Spleen (tissue), 11 donors: ENCODE data around the gene SLC25A44. TPM values are rescaled to one million over a fixed set of nuclear protein-coding genes. Genes with fewer than 3 reads are reported as not detected.
A peak's percentile ranks its signal among the peaks of the same experiment; 100 is the strongest.

Experiments used
- DNase-seq: peaks from one replicate; pipeline ENCODE4 v3.0.0-alpha.2; 2020
- H3K27ac ChIP-seq, 8 donors: fragments of 200-600 bp; sonication (generic) in 7 of 8; 1 replicate in 4 of 8; 2 replicates in 4 of 8; pipeline versions ENCODE4 v1.5.0 to v1.8.0; 2016 to 2021; ENCODE audit warnings: inconsistent platforms in 4 of 8, mild to moderate bottlenecking in 4 of 8, moderate library complexity in 1 of 8
- H3K27me3 ChIP-seq, 7 donors: fragments of 200-600 bp; sonication (generic) in 6 of 7; replicated peaks in 1 of 7; 1 replicate in 4 of 7; 2 replicates in 3 of 7; pipeline versions ENCODE4 v1.5.0 to v1.8.0; 2016 to 2021; ENCODE audit warnings: inconsistent platforms in 3 of 7, mild to moderate bottlenecking in 1 of 7
- H3K36me3 ChIP-seq, 6 donors: fragments of 200-600 bp; sonication (generic) in 5 of 6; 1 replicate in 4 of 6; 2 replicates in 2 of 6; pipeline versions ENCODE4 v1.5.0 to v1.8.0; 2016 to 2021; ENCODE audit warnings: inconsistent platforms in 2 of 6
- H3K4me1 ChIP-seq, 6 donors: fragments of 200-600 bp; sonication (generic) in 5 of 6; 1 replicate in 3 of 6; 2 replicates in 3 of 6; pipeline versions ENCODE4 v1.5.0 to v1.8.0; 2016 to 2021; ENCODE audit warnings: inconsistent platforms in 3 of 6
- H3K4me3 ChIP-seq, 8 donors: fragments of 200-600 bp; sonication (generic) in 7 of 8; 1 replicate in 4 of 8; 2 replicates in 4 of 8; pipeline versions ENCODE4 v1.5.0 to v1.8.0; 2016 to 2021; ENCODE audit warnings: inconsistent platforms in 4 of 8, mild to moderate bottlenecking in 4 of 8, moderate library complexity in 2 of 8
- H3K9me3 ChIP-seq, 8 donors: fragments of 200-600 bp; sonication (generic) in 7 of 8; 1 replicate in 4 of 8; 2 replicates in 4 of 8; pipeline versions ENCODE4 v1.5.0 to v1.8.0; 2016 to 2021; ENCODE audit warnings: inconsistent platforms in 4 of 8
- POLR2A ChIP-seq, 3 donors: fragments of 450-650 bp; IDR thresholded peaks; one replicate each; pipeline ENCODE4 v1.5.1; 2017; ENCODE audit warnings: antibody characterized with exemption in 3 of 3, mild to moderate bottlenecking in 1 of 3
- POLR2AphosphoS5 ChIP-seq, 3 donors: sonication (generic); formaldehyde crosslinking; IDR thresholded peaks; one replicate each; pipeline ENCODE4 v1.5.1; 2017; ENCODE audit warnings: antibody characterized with exemption in 3 of 3
- WGBS, 5 donors: extraction: QIAGEN DNeasy Blood & Tissue Kit in 3 of 5; methylation state at CpG; one replicate each; pipeline versions ENCODE4 v1.1.5 to v1.1.7; 2013 to 2018; 5-methylcytosine and 5-hydroxymethylcytosine counted together
- intact Hi-C: fragments of 100-400 bp; cut with DNase I; formaldehyde crosslinking; loops from one replicate; pipeline ENCODE4 v1.15.0; 2023; ENCODE audit warnings: low total_unique reads
- polyA plus RNA-seq, 3 donors: library from polyadenylated mRNA; stranded (reverse); fragments of 200-250 nt; gene quantifications; one replicate each; pipeline ENCODE4 v1.2.1, GENCODE V29; 2013
- total RNA-seq, 7 donors: library from RNA; depleted of rRNA in 3 of 7; stranded (reverse); fragments of >200 nt in 3 of 7; fragmentation: NEBNext Ultra II Directional in 4 of 7; extraction: Animal tissue kit (Norgen Biotek cat#: 25700) in 4 of 7; gene quantifications; one replicate each; pipeline versions ENCODE4 v1.1.0 to v1.2.1, GENCODE V29; 2016 to 2021
- TF ChIP-seq, protein P1 (sequence below), 11 experiments: fragments of 200-600 bp in 7 of 11; fragments of 450-650 bp in 4 of 11; sonication (generic) in 4 of 11; IDR thresholded peaks in 8 of 11; conservative IDR thresholded peaks in 3 of 11; 1 replicate in 7 of 11; 2 replicates in 4 of 11; pipeline versions ENCODE4 v1.4.0 to v1.8.0; 2016 to 2021; ENCODE audit warnings: antibody characterized with exemption in 11 of 11, inconsistent platforms in 4 of 11, mild to moderate bottlenecking in 1 of 11
- donor health status: healthy with polysubstance abuse.
- donor health status: DM: no; HTN: no; CAD: no; lungs with moderate emphysema.
- donor health status: DM: no; HTN: no; CAD: no.
- donor health status: Bipolar disorder and iron deficiency.
- donor health status: healthy.
- donor health status: DM: no; HTN: no; CAD: no.
- donor health status: DM: yes; HTN: yes; CAD: no.

Gene SLC25A44
- total and polyA plus RNA-seq, 10 donors = 4.8 to 32.7 (median 24.8) TPM

GRCh38 chr1:156246781-156247459, 53.0 kb downstream of the SLC25A44 start:
- Histone ChIP-seq H3K9me3 (no peaks in the 10 kb centered on the region), H3K4me1 (peaks cover 11 to 43% (median 20%) of the 10 kb centered on the region in 6 donors), H3K4me3 (no peak overlapping the region), H3K36me3 (peaks cover 0 to 44% (median 34%) of the 10 kb centered on the region in 6 donors), H3K27me3 (peaks cover 0 to 30% (median 12%) of the 10 kb centered on the region in 7 donors), H3K27ac (no peak overlapping the region)
- TF ChIP-seq, protein P1, sequence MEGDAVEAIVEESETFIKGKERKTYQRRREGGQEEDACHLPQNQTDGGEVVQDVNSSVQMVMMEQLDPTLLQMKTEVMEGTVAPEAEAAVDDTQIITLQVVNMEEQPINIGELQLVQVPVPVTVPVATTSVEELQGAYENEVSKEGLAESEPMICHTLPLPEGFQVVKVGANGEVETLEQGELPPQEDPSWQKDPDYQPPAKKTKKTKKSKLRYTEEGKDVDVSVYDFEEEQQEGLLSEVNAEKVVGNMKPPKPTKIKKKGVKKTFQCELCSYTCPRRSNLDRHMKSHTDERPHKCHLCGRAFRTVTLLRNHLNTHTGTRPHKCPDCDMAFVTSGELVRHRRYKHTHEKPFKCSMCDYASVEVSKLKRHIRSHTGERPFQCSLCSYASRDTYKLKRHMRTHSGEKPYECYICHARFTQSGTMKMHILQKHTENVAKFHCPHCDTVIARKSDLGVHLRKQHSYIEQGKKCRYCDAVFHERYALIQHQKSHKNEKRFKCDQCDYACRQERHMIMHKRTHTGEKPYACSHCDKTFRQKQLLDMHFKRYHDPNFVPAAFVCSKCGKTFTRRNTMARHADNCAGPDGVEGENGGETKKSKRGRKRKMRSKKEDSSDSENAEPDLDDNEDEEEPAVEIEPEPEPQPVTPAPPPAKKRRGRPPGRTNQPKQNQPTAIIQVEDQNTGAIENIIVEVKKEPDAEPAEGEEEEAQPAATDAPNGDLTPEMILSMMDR (IDR thresholded peaks at IDR 0.05 in 8 of 11, conservative IDR thresholded peaks at IDR 0.05 in 3 of 11) = no peak
- peak in 2 of 3 donors; percentile 10 to 60 for TF ChIP-seq POLR2AphosphoS5 (IDR thresholded peaks at IDR 0.05)
- no peak for TF ChIP-seq POLR2A (IDR thresholded peaks at IDR 0.05)
- intact Hi-C loops = no loop called here
- WGBS, 5 donors = 68 to 84% (median 74%) methylated on average over 14 to 16 of the region's 16 CpGs
- DNase-seq = peak; percentile 68

DNA sequence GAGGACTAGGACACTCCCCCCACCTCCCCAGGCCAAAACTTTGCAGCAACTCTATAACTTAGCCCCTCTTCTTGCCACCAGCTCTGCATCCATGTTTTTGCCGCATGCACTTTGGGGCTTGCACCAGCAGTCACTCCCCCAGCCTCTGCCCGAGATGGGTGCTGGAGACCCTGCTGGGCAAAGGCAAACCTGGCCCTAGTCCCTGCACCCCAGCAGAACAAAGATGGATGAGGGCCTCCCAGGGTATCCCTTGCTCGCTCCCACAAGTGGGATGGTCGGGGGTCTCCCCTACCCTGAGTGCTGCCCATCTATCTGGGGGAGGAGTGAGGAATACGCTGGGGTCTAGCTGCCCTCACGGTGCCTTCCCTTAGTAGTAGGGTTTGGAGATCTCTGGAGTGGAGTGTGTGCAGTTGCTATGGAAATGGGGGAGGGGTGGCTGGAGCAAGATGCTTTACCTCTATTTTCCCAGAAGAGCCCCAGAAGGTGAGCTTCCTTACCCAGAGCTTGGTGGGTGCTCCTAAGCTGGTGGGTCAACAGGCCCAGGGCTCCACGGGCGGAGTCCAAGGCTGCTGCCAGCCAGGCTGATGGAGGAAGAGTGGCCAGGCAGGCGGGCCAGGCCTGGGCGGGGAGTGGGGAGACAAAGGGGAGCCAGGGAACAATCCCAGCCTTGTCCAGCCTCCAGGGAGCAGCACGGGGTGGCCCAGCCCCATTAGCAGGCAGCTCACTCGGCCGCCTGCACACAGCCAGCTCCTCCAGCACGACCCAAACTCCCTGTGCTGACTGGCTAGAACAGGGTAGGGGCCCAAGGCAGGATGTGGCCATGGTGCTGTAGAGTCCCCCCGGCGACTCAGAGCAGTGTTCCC, 53.8 kb downstream of the SLC25A44 start, which contains the start of gene PAQR6:
Gene PAQR6, minus strand, starts transcription at position 597 of the 863 bp plus-strand sequence. CDS start 1,325 bp downstream, outside the sequence.
- no peak within 1 kb of the TSS for H3K27ac ChIP-seq
- intact Hi-C loops = no loop called here
- DNase-seq = no peak
- peaks cover 11 to 51% (median 21%) of the 10 kb centered on the region in 6 donors for H3K4me1 ChIP-seq
- H3K9me3 ChIP-seq = no peaks in the 10 kb centered on the region
- peaks cover 0 to 30% (median 12%) of the 10 kb centered on the region in 7 donors for H3K27me3 ChIP-seq
- no peak within 1 kb of the TSS for H3K4me3 ChIP-seq
- TF ChIP-seq POLR2A (IDR thresholded peaks at IDR 0.05) (no peak), POLR2AphosphoS5 (IDR thresholded peaks at IDR 0.05) (peak in 2 of 3 donors; percentile 28 to 68)
- TF ChIP-seq, protein P1 (IDR thresholded peaks at IDR 0.05 in 8 of 11, conservative IDR thresholded peaks at IDR 0.05 in 3 of 11) = no peak
- 77 to 85% (median 83%) methylated on average over 7 to 16 of the region's 16 CpGs for WGBS, 5 donors
- peaks cover 0 to 44% (median 38%) of the 10 kb centered on the region in 6 donors for H3K36me3 ChIP-seq

DNA sequence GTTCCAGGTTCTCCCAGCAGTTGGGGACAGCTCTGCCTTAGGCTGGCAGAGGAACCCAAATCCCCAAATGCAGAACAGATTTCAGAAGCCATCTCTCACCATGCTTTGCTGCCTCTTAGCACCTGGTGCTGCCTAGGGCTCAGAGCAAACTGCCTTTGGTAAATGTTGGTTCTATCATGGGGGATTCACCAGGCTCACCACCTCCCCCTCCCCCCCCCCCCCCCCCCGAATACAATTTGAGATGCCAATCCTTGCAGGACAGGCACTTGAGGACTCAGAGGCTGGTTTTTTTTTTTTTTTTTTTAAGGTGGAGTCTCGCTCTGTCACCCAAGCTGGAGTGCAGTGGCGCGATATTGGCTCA, 54.4 kb downstream of the SLC25A44 start:
- H3K27ac ChIP-seq = no peak overlapping the region
- peaks cover 11 to 53% (median 21%) of the 10 kb centered on the region in 6 donors for H3K4me1 ChIP-seq
- H3K4me3 ChIP-seq = no peak overlapping the region
- TF ChIP-seq POLR2AphosphoS5 (IDR thresholded peaks at IDR 0.05) (no peak), POLR2A (IDR thresholded peaks at IDR 0.05) (no peak)
- TF ChIP-seq, protein P1 (IDR thresholded peaks at IDR 0.05 in 8 of 11, conservative IDR thresholded peaks at IDR 0.05 in 3 of 11) = no peak
- peaks cover 0 to 46% (median 44%) of the 10 kb centered on the region in 6 donors for H3K36me3 ChIP-seq
- intact Hi-C loops = no loop called here
- H3K9me3 ChIP-seq = no peaks in the 10 kb centered on the region
- WGBS, 5 donors = 76 to 97% (median 86%) methylated on average over 3 to 4 of the region's 4 CpGs
- DNase-seq = no peak
- H3K27me3 ChIP-seq = peaks cover 0 to 30% (median 12%) of the 10 kb centered on the region in 7 donors
